ENCODE results near the gene PRICKLE1.
A peak's percentile ranks its signal among the peaks of the same experiment; 100 is the strongest.

Gene PRICKLE1

DNA sequence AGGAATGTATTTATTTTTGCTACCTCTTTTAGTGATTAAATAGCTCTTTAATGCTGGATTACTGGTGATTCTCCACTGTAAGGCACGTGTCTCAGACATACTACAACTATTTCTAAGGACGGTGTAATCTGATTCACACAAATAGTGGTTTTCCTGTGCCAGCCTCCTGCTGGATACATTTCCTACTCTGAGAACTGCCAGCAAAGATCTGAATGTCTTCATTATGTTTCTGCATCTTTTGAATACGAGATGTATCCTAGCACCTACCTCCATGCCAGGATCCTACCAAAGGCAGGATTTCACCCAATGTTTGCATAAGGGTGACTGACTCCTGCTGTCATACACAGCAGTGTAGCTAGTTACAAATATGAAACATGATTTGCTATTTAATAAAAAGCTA, 120.6 kb downstream of the PRICKLE1 start:
- Histone ChIP-seq H3K27me3 (ENCODE audit: insufficient read depth, low read length, poor library complexity) (peaks cover 6% of the 10 kb centered on the region), H3K9ac (ENCODE audit: low read depth, low read length) (no peak overlapping the region), H3K27ac (ENCODE audit: low read length) (no peak overlapping the region), H3K4me2 (ENCODE audit: insufficient read depth, low read length) (no peak overlapping the region), H3K79me2 (ENCODE audit: insufficient read depth, low read length) (no peaks in the 10 kb centered on the region), H3K36me3 (ENCODE audit: insufficient read depth, low read length) (no peaks in the 10 kb centered on the region), H3K4me3 (ENCODE audit: low read depth in 1 of 2, low read length in 2 of 2) (no peak overlapping the region), H3K4me1 (ENCODE audit: insufficient read depth, low read length) (peaks cover 6% of the 10 kb centered on the region; the same call in 1 of the 2 replicates), H4K20me1 (ENCODE audit: insufficient read depth, low read length) (no peaks in the 10 kb centered on the region), H3K9me3 (ENCODE audit: insufficient read depth, low read length, severe bottlenecking) (no peaks in the 10 kb centered on the region), H2AFZ (ENCODE audit: low read depth, low read length) (0 out of 2 replicates have a peak overlapping the region, but pooled peaks have one; percentile 52)
- no peak for TF ChIP-seq EZH2 (IDR thresholded peaks at IDR 0.05; ENCODE audit: borderline replicate concordance, low read depth, low read length, severe bottlenecking)
- TF ChIP-seq, protein P1, sequence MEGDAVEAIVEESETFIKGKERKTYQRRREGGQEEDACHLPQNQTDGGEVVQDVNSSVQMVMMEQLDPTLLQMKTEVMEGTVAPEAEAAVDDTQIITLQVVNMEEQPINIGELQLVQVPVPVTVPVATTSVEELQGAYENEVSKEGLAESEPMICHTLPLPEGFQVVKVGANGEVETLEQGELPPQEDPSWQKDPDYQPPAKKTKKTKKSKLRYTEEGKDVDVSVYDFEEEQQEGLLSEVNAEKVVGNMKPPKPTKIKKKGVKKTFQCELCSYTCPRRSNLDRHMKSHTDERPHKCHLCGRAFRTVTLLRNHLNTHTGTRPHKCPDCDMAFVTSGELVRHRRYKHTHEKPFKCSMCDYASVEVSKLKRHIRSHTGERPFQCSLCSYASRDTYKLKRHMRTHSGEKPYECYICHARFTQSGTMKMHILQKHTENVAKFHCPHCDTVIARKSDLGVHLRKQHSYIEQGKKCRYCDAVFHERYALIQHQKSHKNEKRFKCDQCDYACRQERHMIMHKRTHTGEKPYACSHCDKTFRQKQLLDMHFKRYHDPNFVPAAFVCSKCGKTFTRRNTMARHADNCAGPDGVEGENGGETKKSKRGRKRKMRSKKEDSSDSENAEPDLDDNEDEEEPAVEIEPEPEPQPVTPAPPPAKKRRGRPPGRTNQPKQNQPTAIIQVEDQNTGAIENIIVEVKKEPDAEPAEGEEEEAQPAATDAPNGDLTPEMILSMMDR (IDR thresholded peaks at IDR 0.05; ENCODE audit: borderline replicate concordance, extremely low read depth, low read length, poor library complexity, severe bottlenecking) = no peak
- DNase-seq (no peak), ATAC-seq (ENCODE audit: insufficient read depth, low read depth) (no peak)

DNA sequence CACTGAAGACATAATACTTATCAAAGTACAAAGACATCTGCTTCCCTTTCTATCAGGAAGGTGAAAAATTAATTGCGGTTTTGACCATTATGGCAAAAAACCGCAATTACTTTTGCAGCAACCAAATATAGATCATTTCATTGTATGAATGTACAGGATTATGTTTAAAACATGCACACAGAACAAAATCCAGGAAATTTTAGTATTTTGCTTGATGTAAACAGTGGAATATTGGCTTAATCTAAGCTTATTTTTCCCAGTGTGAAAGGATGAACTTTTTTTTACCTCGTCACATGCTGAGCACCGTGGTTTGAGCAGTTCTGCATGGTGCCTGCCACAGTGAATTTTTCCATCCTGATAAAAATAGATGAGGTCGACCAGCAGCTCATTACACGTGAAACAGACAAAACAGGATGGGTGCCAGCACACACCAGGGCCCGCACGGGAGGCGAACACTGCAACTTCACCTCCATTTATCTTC, 121.2 kb downstream of the PRICKLE1 start:
- Histone ChIP-seq H4K20me1 (ENCODE audit: insufficient read depth, low read length) (no peaks in the 10 kb centered on the region), H3K79me2 (ENCODE audit: insufficient read depth, low read length) (no peaks in the 10 kb centered on the region), H3K36me3 (ENCODE audit: insufficient read depth, low read length) (no peaks in the 10 kb centered on the region), H3K27me3 (ENCODE audit: insufficient read depth, low read length, poor library complexity) (peaks cover 6% of the 10 kb centered on the region), H2AFZ (ENCODE audit: low read depth, low read length) (no peak overlapping the region), H3K4me2 (ENCODE audit: insufficient read depth, low read length) (no peak overlapping the region), H3K4me3 (ENCODE audit: low read depth in 1 of 2, low read length in 2 of 2) (no peak overlapping the region), H3K9me3 (ENCODE audit: insufficient read depth, low read length, severe bottlenecking) (no peaks in the 10 kb centered on the region), H3K9ac (ENCODE audit: low read depth, low read length) (no peak overlapping the region), H3K4me1 (ENCODE audit: insufficient read depth, low read length) (peaks cover 6% of the 10 kb centered on the region; the same call in 1 of the 2 replicates), H3K27ac (ENCODE audit: low read length) (no peak overlapping the region)
- ATAC-seq (ENCODE audit: insufficient read depth, low read depth) (no peak), DNase-seq (no peak)
- no peak for TF ChIP-seq EZH2 (IDR thresholded peaks at IDR 0.05; ENCODE audit: borderline replicate concordance, low read depth, low read length, severe bottlenecking)
- TF ChIP-seq, protein P1 (IDR thresholded peaks at IDR 0.05; ENCODE audit: borderline replicate concordance, extremely low read depth, low read length, poor library complexity, severe bottlenecking) = no peak

DNA sequence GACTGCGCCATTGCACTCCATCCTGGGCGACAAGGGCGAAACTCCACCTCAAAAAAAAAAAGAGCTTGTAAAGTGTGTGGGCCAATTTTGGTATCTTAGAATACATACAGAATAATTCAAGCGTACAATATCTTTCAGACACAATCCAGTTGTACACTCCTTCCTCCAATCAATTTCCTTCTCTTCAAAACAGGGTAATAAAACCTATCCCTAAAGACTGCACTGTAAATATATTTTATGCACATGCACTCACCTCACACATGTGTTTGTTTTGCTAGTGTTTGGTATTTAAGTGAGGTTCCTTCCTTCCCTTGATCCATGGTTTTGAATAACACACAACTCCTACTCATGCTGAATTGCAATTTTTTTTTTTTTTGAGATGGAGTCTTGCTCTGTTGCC, 125.9 kb downstream of the PRICKLE1 start:
- Histone ChIP-seq H3K9ac (ENCODE audit: low read depth, low read length) (no peak overlapping the region), H3K4me1 (ENCODE audit: insufficient read depth, low read length) (no peaks in the 10 kb centered on the region), H3K27me3 (ENCODE audit: insufficient read depth, low read length, poor library complexity) (no peaks in the 10 kb centered on the region), H3K36me3 (ENCODE audit: insufficient read depth, low read length) (no peaks in the 10 kb centered on the region), H3K9me3 (ENCODE audit: insufficient read depth, low read length, severe bottlenecking) (no peaks in the 10 kb centered on the region), H3K4me3 (ENCODE audit: low read depth in 1 of 2, low read length in 2 of 2) (no peak overlapping the region), H3K79me2 (ENCODE audit: insufficient read depth, low read length) (no peaks in the 10 kb centered on the region), H3K27ac (ENCODE audit: low read length) (no peak overlapping the region), H2AFZ (ENCODE audit: low read depth, low read length) (no peak overlapping the region), H3K4me2 (ENCODE audit: insufficient read depth, low read length) (no peak overlapping the region), H4K20me1 (ENCODE audit: insufficient read depth, low read length) (no peaks in the 10 kb centered on the region)
- TF ChIP-seq, protein P1 (IDR thresholded peaks at IDR 0.05; ENCODE audit: borderline replicate concordance, extremely low read depth, low read length, poor library complexity, severe bottlenecking) = no peak
- TF ChIP-seq EZH2 (IDR thresholded peaks at IDR 0.05; ENCODE audit: borderline replicate concordance, low read depth, low read length, severe bottlenecking) = no peak
- DNase-seq = no peak
- no peak for ATAC-seq (ENCODE audit: insufficient read depth, low read depth)

DNA sequence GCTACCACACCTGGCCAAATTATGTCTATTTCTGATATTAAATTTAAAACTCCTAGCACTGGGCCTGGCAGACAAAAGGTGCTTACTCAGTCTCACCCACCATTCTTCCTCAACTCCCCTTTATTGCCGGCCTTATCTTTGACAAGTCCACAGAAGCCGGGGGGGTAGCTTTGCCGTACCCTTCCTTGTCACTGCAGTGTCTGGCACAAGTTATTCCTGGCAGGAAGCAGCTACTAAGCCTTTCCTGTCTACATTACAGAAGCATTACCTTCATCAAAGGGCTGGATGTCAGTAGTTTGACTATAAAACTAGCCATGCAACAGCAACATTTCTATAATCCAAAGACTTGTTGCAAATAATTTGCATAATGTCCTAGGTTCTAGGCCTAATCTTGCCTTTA, 127.1 kb downstream of the PRICKLE1 start:
- Histone ChIP-seq H3K79me2 (ENCODE audit: insufficient read depth, low read length) (no peaks in the 10 kb centered on the region), H3K4me3 (ENCODE audit: low read depth in 1 of 2, low read length in 2 of 2) (no peak overlapping the region), H3K9ac (ENCODE audit: low read depth, low read length) (no peak overlapping the region), H3K4me2 (ENCODE audit: insufficient read depth, low read length) (no peak overlapping the region), H3K4me1 (ENCODE audit: insufficient read depth, low read length) (no peaks in the 10 kb centered on the region), H3K27ac (ENCODE audit: low read length) (no peak overlapping the region), H4K20me1 (ENCODE audit: insufficient read depth, low read length) (no peaks in the 10 kb centered on the region), H2AFZ (ENCODE audit: low read depth, low read length) (no peak overlapping the region), H3K27me3 (ENCODE audit: insufficient read depth, low read length, poor library complexity) (peaks cover 3% of the 10 kb centered on the region), H3K9me3 (ENCODE audit: insufficient read depth, low read length, severe bottlenecking) (no peaks in the 10 kb centered on the region), H3K36me3 (ENCODE audit: insufficient read depth, low read length) (no peaks in the 10 kb centered on the region)
- TF ChIP-seq, protein P1 (IDR thresholded peaks at IDR 0.05; ENCODE audit: borderline replicate concordance, extremely low read depth, low read length, poor library complexity, severe bottlenecking) = no peak
- TF ChIP-seq EZH2 (IDR thresholded peaks at IDR 0.05; ENCODE audit: borderline replicate concordance, low read depth, low read length, severe bottlenecking) = no peak
- ATAC-seq (ENCODE audit: insufficient read depth, low read depth) = no peak
- no peak for DNase-seq
